Thyroid gland (tissue), 4 donors: ENCODE measurements around the gene DCUN1D2. TPM values are rescaled to one million over a fixed set of nuclear protein-coding genes. Genes with fewer than 3 reads are reported as not detected.

Experiments
- DNase-seq, 2 donors: peaks; one replicate each; pipeline ENCODE4 v3.0.0-alpha.2; 2019
- H3K27ac ChIP-seq, 3 donors: fragments of 200-600 bp; sonication (generic); 1 replicate in 2 of 3; 2 replicates in 1 of 3; pipeline ENCODE4 v1.5.1; 2016 to 2019; ENCODE audit warnings: mild to moderate bottlenecking in 1 of 3, moderate library complexity in 1 of 3
- H3K27me3 ChIP-seq: fragments of 200-600 bp; sonication (generic); one replicate; pipeline ENCODE4 v1.5.1; 2019
- H3K36me3 ChIP-seq, 2 donors: fragments of 200-600 bp; sonication (generic); one replicate each; pipeline ENCODE4 v1.5.1; 2016 to 2019
- H3K4me1 ChIP-seq, 2 donors: fragments of 200-600 bp; sonication (generic); one replicate each; pipeline ENCODE4 v1.5.1; 2017 to 2019
- H3K4me3 ChIP-seq, 3 donors: fragments of 200-600 bp; sonication (generic); replicated peaks in 1 of 3; 1 replicate in 2 of 3; 2 replicates in 1 of 3; pipeline ENCODE4 v1.5.1; 2016; ENCODE audit warnings: mild to moderate bottlenecking in 1 of 3
- H3K9me3 ChIP-seq: fragments of 200-600 bp; sonication (generic); one replicate; pipeline ENCODE4 v1.5.1; 2017
- CTCF ChIP-seq, 6 experiments: fragments of 200-600 bp in 3 of 6; fragments of 450-650 bp in 3 of 6; sonication (generic) in 3 of 6; IDR thresholded peaks; one replicate each; pipeline ENCODE4 v1.5.1; 2016 to 2019; ENCODE audit warnings: antibody characterized with exemption in 6 of 6, mild to moderate bottlenecking in 2 of 6, inconsistent platforms in 1 of 6, moderate library complexity in 1 of 6
- POLR2A ChIP-seq, 2 donors: fragments of 450-650 bp; IDR thresholded peaks; one replicate each; pipeline ENCODE4 v1.6.1; 2017; ENCODE audit warnings: antibody characterized with exemption in 2 of 2, mild to moderate bottlenecking in 2 of 2, moderate library complexity in 1 of 2
- WGBS, 2 donors: methylation state at CpG; one replicate each; pipeline ENCODE4 v1.1.5; 2017; 5-methylcytosine and 5-hydroxymethylcytosine counted together
- intact Hi-C: fragments of 100-400 bp; cut with DNase I; formaldehyde crosslinking; loops from one replicate; pipeline ENCODE4 v1.15.1; 2023
- small RNA-seq: library from RNA; depleted of rRNA; stranded (forward); fragments of <200 nt; gene quantifications from one replicate; pipeline ENCODE3, GENCODE V24; 2016
- total RNA-seq, 4 donors: library from RNA; depleted of rRNA; stranded (reverse); fragments of >200 nt; gene quantifications; one replicate each; pipeline ENCODE4 v1.2.3, GENCODE V29; 2016

DCUN1D2 gene
- total RNA-seq, 4 donors from 2014 or later = 8.8 to 15.3 (median 10.4) TPM

GRCh38 chr13:113406321-113407102 lies 84.0 kb downstream of the DCUN1D2 start:
- H3K4me1 ChIP-seq = peaks cover 0 to 7% of the 10 kb centered on the region in 2 donors
- no peaks in the 10 kb centered on the region for H3K9me3 ChIP-seq
- 58 to 73% methylated on average over 20 to 23 of the region's 28 CpGs for WGBS, 2 donors
- no peak overlapping the region for H3K4me3 ChIP-seq
- H3K36me3 ChIP-seq = no peaks in the 10 kb centered on the region
- intact Hi-C loops = no loop called here
- no peak for TF ChIP-seq POLR2A (IDR thresholded peaks at IDR 0.05)
- no peak for TF ChIP-seq CTCF (IDR thresholded peaks at IDR 0.05)
- no peak overlapping the region for H3K27ac ChIP-seq
- DNase-seq = no peak
- H3K27me3 ChIP-seq = no peaks in the 10 kb centered on the region

Small RNAs within 50 kb of the gene (small RNA-seq; reads per million reads assigned to genes)
- gene RNU1-16P = not detected

Other genes with a start within 250 kb of the DCUN1D2 start
- gene LAMP1, start 193.5 kb downstream of the DCUN1D2 start, total RNA-seq = 100 to 1,000 TPM; 169 to 227 (median 206) TPM
- 1 to 10 TPM; 1.7 to 5.7 (median 5.1) TPM for gene GRTP1, start 126.6 kb downstream of the DCUN1D2 start, total RNA-seq
- 1 to 10 TPM in 2 of 4 donors, under 1 TPM in 2; 0.20 to 2.0 (median 1.0) TPM for gene ADPRHL1, start 37.2 kb downstream of the DCUN1D2 start, total RNA-seq
- 10 to 100 TPM; 48.0 to 84.2 (median 53.9) TPM for gene TFDP1, start 94.0 kb upstream of the DCUN1D2 start, total RNA-seq
- gene ATP4B, start 167.5 kb upstream of the DCUN1D2 start, total RNA-seq = not detected
- 10 to 100 TPM in 1 of 4 donors, 1 to 10 TPM in 3; 2.0 to 17.9 (median 2.7) TPM for gene GRK1, start 176.5 kb upstream of the DCUN1D2 start, total RNA-seq